Measurements from ENCODE around the gene RASAL2. TPM values are rescaled to one million over a fixed set of nuclear protein-coding genes. Genes with fewer than 3 reads are reported as not detected.

RASAL2 gene
- total and polyA plus RNA-seq, 2 of the 13 experiments (the other 11 are each of a cell fraction or from before 2014, with no cell fraction given) = 5.4 to 5.9 TPM

DNA sequence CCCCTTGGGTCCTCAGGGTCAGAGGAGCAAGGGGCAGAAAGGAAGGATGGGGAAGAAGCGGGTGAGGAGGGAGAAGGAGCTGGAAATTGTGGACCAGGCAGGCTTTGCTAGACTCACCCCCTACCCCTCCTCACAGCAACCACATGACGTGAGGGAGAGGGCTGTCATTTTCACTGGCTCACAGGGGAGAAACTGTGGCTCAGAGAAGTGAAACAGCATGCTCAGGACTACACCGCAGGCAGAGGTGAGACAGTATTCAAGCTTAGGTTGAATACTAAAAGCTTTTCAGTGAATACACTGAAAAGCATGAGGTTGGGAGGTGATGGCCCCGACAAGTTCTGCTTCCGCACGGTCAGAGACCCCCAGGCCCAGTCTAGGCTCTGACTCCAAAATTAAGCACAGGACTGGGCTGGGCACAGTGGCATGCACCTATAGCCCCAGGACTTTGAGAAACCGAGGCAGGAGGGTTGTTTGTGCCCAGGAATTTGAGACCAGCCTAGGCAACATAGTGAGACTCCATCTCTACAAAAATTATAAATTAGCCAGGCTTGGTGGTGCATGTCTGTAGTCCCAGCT is 404.1 kb downstream of the RASAL2 start:
- H2AFZ ChIP-seq (ENCODE audit: low read length) = no peak overlapping the region

DNA sequence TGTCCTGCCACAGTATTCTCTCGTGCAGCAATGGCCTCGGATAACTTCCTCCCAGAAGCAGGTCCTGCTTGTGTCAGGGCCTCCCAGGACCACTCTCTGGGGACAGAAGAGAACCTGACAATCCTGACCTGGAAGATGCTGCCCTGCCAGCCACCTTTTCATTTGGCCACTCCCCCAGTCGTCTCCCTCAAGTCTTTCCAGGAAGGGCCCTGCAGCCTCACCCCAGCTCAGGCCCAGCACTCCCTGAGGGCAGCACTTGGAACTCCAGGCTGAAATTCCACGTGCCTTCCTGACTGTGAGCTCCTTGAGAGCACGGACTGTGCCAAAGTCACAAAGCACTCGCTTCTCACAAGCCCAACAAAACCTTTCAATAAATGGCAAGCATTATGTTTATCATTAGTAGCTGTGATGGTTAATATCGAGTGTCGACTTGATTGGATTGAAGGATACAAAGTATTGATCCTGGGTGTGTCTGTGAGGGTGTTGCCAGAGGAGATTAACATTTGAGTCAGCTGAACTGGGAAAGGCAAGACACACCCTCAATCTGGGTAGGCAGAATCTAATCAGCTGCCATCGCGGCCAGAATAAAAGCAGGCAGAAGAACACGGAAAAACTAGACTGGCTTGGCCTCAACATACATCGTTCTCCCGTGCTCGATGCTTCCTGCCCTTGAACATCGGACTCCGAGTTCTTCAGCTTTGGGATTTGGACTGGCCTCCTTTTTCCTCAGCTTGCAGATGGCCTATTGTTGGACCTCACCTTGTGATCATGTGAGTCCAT is 405.2 kb downstream of the RASAL2 start:
- ATAC-seq (no peak), DNase-seq (ENCODE audit: low spot score) (no peak), FAIRE-seq (no peak)
- H3K27me3 ChIP-seq (ENCODE audit: control insufficient read depth in 1 of 2, insufficient read depth in 2 of 2, low read length in 2 of 2) = peaks cover 1 to 27% of the 10 kb centered on the region in 2 experiments; a peak in 4 of 5 replicates
- no peak overlapping the region for H3K27ac ChIP-seq (ENCODE audit: extremely low read length, insufficient read depth, low read length)
- ChIA-PET CTCF (ENCODE audit: low intra/inter-chr PET ratio, low total read pairs) (no interaction called here), POLR2A (no interaction called here)
- H3K4me3 ChIP-seq (replicated peaks in 1 of 3; ENCODE audit: insufficient read depth in 1 of 3, low read depth in 2 of 3, low read length in 3 of 3) = no peak overlapping the region
- BruUV-seq (replicated peaks) = no TSS peak
- peaks cover 9% of the 10 kb centered on the region; the same call in 1 of the 2 replicates for H3K4me1 ChIP-seq (ENCODE audit: insufficient read depth, low read length)
- 64% methylated on average over 15 of the region's 16 CpGs for WGBS (ENCODE audit: low lambda C conversion rate)
- intact Hi-C loops (cut with micrococcal nuclease; ENCODE audit: unreplicated experiment) (no loop called here), in situ Hi-C loops (cut with HindIII; ENCODE audit: extremely low pct_ligation_motif_present, low pct_unique_long_range_greater_than_20kb) (no loop called here)
- no peaks in the 10 kb centered on the region for H3K79me2 ChIP-seq (ENCODE audit: insufficient read depth, low read length)
- no peaks in the 10 kb centered on the region for H3K36me3 ChIP-seq (replicated peaks in 1 of 2; ENCODE audit: control insufficient read depth in 1 of 2, insufficient read depth in 2 of 2, low read length in 2 of 2)
- no peak overlapping the region for H2AFZ ChIP-seq (ENCODE audit: low read length)
- no peak overlapping the region for H3K9ac ChIP-seq (ENCODE audit: insufficient read depth, low read depth, low read length)
- no peaks in the 10 kb centered on the region for H3K9me3 ChIP-seq (ENCODE audit: low read length)
- H4K20me1 ChIP-seq (ENCODE audit: insufficient read depth, low read length) = no peaks in the 10 kb centered on the region
- H3K4me2 ChIP-seq (ENCODE audit: low read depth, low read length) = no peak overlapping the region
- TF ChIP-seq SATB2 (CRISPR knock-in tag; IDR thresholded peaks at IDR 0.05) = no peak
- no peak for TF ChIP-seq CCDC6 (CRISPR knock-in tag; IDR thresholded peaks at IDR 0.05)
- TF ChIP-seq CEBPB (IDR thresholded peaks at IDR 0.05; ENCODE audit: borderline replicate concordance, low read depth, low read length) = no peak
- no peak for TF ChIP-seq NFIC (IDR thresholded peaks at IDR 0.05; ENCODE audit: low read length)
- TF ChIP-seq, protein P1, sequence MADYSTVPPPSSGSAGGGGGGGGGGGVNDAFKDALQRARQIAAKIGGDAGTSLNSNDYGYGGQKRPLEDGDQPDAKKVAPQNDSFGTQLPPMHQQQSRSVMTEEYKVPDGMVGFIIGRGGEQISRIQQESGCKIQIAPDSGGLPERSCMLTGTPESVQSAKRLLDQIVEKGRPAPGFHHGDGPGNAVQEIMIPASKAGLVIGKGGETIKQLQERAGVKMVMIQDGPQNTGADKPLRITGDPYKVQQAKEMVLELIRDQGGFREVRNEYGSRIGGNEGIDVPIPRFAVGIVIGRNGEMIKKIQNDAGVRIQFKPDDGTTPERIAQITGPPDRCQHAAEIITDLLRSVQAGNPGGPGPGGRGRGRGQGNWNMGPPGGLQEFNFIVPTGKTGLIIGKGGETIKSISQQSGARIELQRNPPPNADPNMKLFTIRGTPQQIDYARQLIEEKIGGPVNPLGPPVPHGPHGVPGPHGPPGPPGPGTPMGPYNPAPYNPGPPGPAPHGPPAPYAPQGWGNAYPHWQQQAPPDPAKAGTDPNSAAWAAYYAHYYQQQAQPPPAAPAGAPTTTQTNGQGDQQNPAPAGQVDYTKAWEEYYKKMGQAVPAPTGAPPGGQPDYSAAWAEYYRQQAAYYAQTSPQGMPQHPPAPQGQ (CRISPR knock-in tag; IDR thresholded peaks at IDR 0.05; ENCODE audit: borderline replicate concordance) = no peak
- TF ChIP-seq TOE1 (CRISPR knock-in tag; IDR thresholded peaks at IDR 0.05) = no peak
- no peak for TF ChIP-seq ARNT (IDR thresholded peaks at IDR 0.05)
- TF ChIP-seq ZSCAN25 (CRISPR knock-in tag; IDR thresholded peaks at IDR 0.05) = no peak
- TF ChIP-seq SOX13 (IDR thresholded peaks at IDR 0.05) = no peak
- TF ChIP-seq SOX13 (CRISPR knock-in tag; conservative IDR thresholded peaks at IDR 0.05 in 1 of 2, IDR thresholded peaks at IDR 0.05 in 1 of 2) = no peak
- no peak for TF ChIP-seq ZBTB8A (CRISPR knock-in tag; IDR thresholded peaks at IDR 0.05; ENCODE audit: borderline replicate concordance, low read depth)
- no peak for TF ChIP-seq KDM3A (CRISPR knock-in tag; IDR thresholded peaks at IDR 0.05; ENCODE audit: low read depth)
- TF ChIP-seq, protein P2, sequence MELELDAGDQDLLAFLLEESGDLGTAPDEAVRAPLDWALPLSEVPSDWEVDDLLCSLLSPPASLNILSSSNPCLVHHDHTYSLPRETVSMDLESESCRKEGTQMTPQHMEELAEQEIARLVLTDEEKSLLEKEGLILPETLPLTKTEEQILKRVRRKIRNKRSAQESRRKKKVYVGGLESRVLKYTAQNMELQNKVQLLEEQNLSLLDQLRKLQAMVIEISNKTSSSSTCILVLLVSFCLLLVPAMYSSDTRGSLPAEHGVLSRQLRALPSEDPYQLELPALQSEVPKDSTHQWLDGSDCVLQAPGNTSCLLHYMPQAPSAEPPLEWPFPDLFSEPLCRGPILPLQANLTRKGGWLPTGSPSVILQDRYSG (CRISPR knock-in tag; IDR thresholded peaks at IDR 0.05) = no peak

More for the DNA sequence above, 404.1 kb downstream of the RASAL2 start:
- TF ChIP-seq POLR2AphosphoS2 (IDR thresholded peaks at IDR 0.05; ENCODE audit: low read depth, low read length) = no peak
- TF ChIP-seq, protein P3, sequence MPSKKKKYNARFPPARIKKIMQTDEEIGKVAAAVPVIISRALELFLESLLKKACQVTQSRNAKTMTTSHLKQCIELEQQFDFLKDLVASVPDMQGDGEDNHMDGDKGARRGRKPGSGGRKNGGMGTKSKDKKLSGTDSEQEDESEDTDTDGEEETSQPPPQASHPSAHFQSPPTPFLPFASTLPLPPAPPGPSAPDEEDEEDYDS (CRISPR knock-in tag; IDR thresholded peaks at IDR 0.05) = no peak
- POLR2A ChIA-PET = no interaction called here
- intact Hi-C loops (cut with micrococcal nuclease; ENCODE audit: unreplicated experiment) (no loop called here), in situ Hi-C loops (cut with HindIII; ENCODE audit: extremely low pct_ligation_motif_present, low pct_unique_long_range_greater_than_20kb) (no loop called here)
- DNase-seq (ENCODE audit: low spot score) = no peak
- Histone ChIP-seq H3K4me3 (replicated peaks in 1 of 3; ENCODE audit: insufficient read depth in 1 of 3, low read depth in 2 of 3, low read length in 3 of 3) (no peak overlapping the region), H3K79me2 (ENCODE audit: insufficient read depth, low read length) (no peaks in the 10 kb centered on the region), H3K9me3 (ENCODE audit: low read length) (no peaks in the 10 kb centered on the region), H3K36me3 (replicated peaks in 1 of 2; ENCODE audit: control insufficient read depth in 1 of 2, insufficient read depth in 2 of 2, low read length in 2 of 2) (no peaks in the 10 kb centered on the region), H3K9ac (ENCODE audit: insufficient read depth, low read depth, low read length) (no peak overlapping the region), H3K4me2 (ENCODE audit: low read depth, low read length) (no peak overlapping the region), H3K27ac (ENCODE audit: extremely low read length, insufficient read depth, low read length) (no peak overlapping the region), H3K27me3 (ENCODE audit: control insufficient read depth in 1 of 2, insufficient read depth in 2 of 2, low read length in 2 of 2) (peaks cover 4 to 29% of the 10 kb centered on the region in 2 experiments; a peak in 4 of 5 replicates), H3K4me1 (ENCODE audit: insufficient read depth, low read length) (peaks cover 9% of the 10 kb centered on the region; the same call in 1 of the 2 replicates), H4K20me1 (ENCODE audit: insufficient read depth, low read length) (no peaks in the 10 kb centered on the region)
- 53% methylated on average over 7 of the region's 7 CpGs for WGBS (ENCODE audit: low lambda C conversion rate)
- FAIRE-seq = no peak
- no TSS peak for BruUV-seq (replicated peaks)
- no peak for ATAC-seq
- CTCF ChIA-PET (ENCODE audit: low intra/inter-chr PET ratio, low total read pairs) = no interaction called here

All from HepG2 (cell line).